GM06990 (cell line): ENCODE results near the gene WDR45.
A peak's percentile ranks its signal among the peaks of the same experiment; 100 is the strongest.

ENCODE experiments used
- DNase-seq: peaks from one replicate; pipeline ENCODE4 v3.0.0-alpha.2; 2011; ENCODE audit not compliant: insufficient read length; ENCODE audit errors: extremely low read depth
- H3K27me3 ChIP-seq: replicated peaks from 2 replicates; pipeline ENCODE4 v1.6.0; 2011; ENCODE audit warnings: low read length; ENCODE audit not compliant: control insufficient read depth, insufficient read depth
- H3K36me3 ChIP-seq: 2 replicates; pipeline ENCODE4 v1.5.1; 2011; ENCODE audit warnings: low read length; ENCODE audit not compliant: control insufficient read depth, insufficient read depth
- H3K4me3 ChIP-seq: replicated peaks from 2 replicates; pipeline ENCODE4 v1.5.1; 2011; ENCODE audit warnings: low read depth, mild to moderate bottlenecking, control low read depth, low read length
- TF ChIP-seq, protein P1 (sequence below): IDR thresholded peaks from 2 replicates; pipeline ENCODE4 v1.5.1; 2011; ENCODE audit warnings: low read length, control low read depth, mild to moderate bottlenecking, inconsistent platforms; ENCODE audit not compliant: insufficient read depth, poor library complexity, severe bottlenecking

The WDR45 gene

DNA sequence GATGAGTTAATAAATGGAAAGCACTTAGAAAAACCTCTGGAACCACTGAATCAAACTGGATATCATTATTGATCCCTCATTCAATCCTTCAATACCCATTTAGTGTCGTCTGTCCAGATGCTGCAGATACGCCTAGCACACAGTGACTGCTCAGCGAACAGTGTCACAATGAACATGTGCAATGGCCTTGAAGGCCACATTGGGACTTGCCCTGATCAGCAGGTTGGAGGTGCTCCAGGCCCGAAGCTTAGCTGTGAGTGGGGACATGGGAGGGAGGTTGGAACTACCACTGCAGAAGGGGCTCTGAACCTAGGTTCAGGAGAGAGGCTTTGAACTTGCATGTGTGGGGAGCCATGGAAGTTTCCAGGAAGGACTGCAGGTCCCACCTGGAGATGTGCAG lies 26.6 kb upstream of the WDR45 start:
- DNase-seq: no peak
- Histone ChIP-seq H3K27me3 (no peaks in the 10 kb centered on the region), H3K4me3 (no peak overlapping the region), H3K36me3 (no peaks in the 10 kb centered on the region; the same call in 1 of the 2 replicates)
- TF ChIP-seq, protein P1, sequence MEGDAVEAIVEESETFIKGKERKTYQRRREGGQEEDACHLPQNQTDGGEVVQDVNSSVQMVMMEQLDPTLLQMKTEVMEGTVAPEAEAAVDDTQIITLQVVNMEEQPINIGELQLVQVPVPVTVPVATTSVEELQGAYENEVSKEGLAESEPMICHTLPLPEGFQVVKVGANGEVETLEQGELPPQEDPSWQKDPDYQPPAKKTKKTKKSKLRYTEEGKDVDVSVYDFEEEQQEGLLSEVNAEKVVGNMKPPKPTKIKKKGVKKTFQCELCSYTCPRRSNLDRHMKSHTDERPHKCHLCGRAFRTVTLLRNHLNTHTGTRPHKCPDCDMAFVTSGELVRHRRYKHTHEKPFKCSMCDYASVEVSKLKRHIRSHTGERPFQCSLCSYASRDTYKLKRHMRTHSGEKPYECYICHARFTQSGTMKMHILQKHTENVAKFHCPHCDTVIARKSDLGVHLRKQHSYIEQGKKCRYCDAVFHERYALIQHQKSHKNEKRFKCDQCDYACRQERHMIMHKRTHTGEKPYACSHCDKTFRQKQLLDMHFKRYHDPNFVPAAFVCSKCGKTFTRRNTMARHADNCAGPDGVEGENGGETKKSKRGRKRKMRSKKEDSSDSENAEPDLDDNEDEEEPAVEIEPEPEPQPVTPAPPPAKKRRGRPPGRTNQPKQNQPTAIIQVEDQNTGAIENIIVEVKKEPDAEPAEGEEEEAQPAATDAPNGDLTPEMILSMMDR: no peak

DNA sequence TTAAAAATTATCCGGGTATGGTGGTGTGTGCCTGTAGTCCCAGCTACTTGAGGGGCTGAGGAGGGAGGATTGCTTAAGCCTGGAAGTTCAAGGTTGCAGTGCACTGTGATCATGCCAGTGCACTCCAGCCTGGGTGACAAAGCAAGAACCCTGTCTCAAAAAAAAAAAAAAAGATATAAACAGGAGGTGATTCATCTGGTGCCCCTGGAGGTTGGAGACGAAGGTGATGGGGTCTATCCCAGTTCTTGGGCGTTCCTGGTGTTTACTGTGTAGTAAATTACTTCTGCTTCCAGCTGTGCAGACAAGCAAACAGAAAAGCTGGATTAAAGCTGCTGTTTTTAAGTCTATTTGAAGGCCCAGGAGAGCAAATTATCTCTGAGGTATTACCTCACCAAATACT lies 23.9 kb upstream of the WDR45 start:
- DNase-seq: no peak
- Histone ChIP-seq H3K4me3 (no peak overlapping the region), H3K27me3 (no peaks in the 10 kb centered on the region), H3K36me3 (no peaks in the 10 kb centered on the region)
- TF ChIP-seq, protein P1: no peak

DNA sequence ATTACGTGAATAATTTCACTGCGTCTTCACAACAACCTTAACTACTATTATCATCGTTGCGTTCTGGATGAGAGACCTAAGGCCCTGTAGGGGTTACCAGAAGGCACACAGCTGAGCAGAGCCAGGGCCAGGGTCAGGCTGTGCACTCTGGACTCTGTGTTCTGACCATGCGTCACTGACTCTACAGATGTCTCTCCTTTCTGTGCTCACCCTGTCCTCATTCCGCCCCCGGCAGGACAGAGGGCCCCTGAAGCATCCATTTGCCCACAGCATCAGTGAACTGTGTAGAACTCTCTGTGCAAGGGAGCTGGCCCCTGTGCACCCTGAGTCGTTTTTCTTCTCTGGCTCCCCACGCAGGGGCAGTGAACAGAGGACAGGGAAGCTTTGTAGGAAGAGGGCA lies 22.5 kb upstream of the WDR45 start:
- TF ChIP-seq, protein P1: no peak
- H3K36me3 ChIP-seq: no peaks in the 10 kb centered on the region
- no peaks in the 10 kb centered on the region for H3K27me3 ChIP-seq
- no peak overlapping the region for H3K4me3 ChIP-seq
- no peak for DNase-seq

DNA sequence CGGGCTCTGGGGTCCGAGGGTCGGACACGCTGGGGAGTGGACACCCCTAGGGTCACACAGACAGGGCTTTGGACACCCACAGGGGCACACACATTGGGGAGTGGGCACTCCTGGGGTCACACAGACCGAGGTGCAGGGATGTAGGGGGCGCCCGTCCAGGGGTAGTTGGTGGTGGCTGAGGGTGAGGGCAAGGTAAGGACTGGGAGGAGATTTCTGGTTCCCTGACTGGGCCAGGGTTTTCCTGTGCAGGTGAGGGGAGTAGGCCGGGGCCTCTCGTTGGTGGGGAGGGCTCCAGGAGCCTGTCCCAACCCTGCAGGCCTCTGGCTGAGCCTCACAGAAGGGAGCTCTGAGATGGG lies 21.9 kb upstream of the WDR45 start:
- TF ChIP-seq, protein P1: peak; percentile 32
- DNase-seq: no peak
- no peaks in the 10 kb centered on the region for H3K27me3 ChIP-seq
- no peaks in the 10 kb centered on the region for H3K36me3 ChIP-seq
- peak overlapping the region; percentile 61 for H3K4me3 ChIP-seq

DNA sequence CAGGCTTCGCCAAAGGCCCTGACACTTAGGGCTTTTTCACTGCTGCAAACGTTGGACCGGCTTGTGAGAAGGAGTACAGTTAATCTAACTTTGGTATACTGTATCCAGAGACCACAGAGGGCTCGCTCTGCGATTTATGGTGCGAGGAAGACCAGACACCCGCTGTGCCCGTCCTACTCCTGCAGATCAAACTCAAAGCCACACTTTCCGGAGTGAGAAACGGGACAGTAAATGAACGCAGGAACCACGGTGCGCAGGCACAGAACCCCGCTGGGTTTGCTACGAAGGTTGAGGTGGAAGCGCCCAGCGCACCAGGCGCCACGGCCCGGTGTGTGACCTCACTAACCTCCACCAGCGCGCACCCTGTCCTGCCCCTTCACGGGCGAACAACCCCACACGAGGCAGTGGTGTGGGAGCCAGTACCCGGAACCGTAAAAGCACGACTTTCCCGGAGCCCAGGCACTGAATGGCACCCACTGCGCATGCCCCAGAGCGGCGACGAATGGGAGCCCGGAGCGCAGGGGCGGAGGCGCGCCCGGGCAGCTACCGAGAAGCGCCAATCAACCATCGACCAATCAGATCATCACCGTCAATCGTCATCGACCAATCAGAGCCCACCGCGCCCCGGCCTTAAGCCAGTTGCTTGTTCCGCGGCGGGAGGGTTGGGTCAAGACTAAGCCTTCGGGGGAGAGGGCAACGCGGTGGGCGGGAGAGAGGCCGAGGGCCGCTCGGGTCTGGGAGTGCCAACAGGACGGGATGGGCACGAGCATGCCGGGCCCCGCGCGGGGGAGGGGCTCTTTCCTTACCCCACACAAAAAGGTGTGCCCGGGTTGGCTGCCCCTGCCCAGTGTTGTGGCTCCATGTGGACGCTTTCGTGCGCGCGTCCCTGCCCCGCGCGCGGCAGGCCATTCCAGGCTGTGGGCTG lies 21.3 kb upstream of the WDR45 start:
- Histone ChIP-seq H3K36me3 (no peaks in the 10 kb centered on the region), H3K27me3 (no peaks in the 10 kb centered on the region), H3K4me3 (peak overlapping the region; percentile 68)
- TF ChIP-seq, protein P1: no peak
- DNase-seq: peak; percentile 95

DNA sequence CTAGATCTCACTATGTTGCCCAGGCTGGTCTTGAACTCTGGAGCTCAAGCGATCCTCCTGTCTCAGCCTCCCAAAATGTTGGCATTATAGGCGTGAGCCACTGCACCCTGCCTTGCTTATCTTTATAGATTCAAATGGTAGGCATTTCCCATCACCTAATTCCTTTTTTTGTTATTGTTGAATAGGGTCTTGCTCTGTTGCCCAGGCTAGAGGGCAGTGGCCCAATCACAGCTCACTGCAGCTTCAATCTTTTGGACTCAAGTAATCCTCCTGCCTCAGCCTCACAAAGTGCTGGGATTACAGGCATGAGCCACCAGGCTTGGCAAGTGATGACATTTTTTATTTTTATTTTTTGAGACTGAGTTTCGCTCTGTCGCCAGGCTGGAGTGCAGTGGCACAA lies 16.7 kb upstream of the WDR45 start:
- DNase-seq: no peak
- no peaks in the 10 kb centered on the region for H3K36me3 ChIP-seq
- no peaks in the 10 kb centered on the region for H3K27me3 ChIP-seq
- no peak overlapping the region for H3K4me3 ChIP-seq
- TF ChIP-seq, protein P1: no peak
